HepG2 (cell line): ENCODE measurements around the gene GLS2. TPM values are rescaled to one million over a fixed set of nuclear protein-coding genes. Genes with fewer than 3 reads are reported as not detected.

ENCODE experiments used
- GPN1 ChIP-seq: sonication (generic); formaldehyde crosslinking; IDR thresholded peaks from 2 replicates; pipeline ENCODE4 v1.5.1; 2020; ENCODE audit warnings: missing genetic modification reagents, borderline replicate concordance
- HHEX ChIP-seq: IDR thresholded peaks from 2 replicates; pipeline ENCODE4 v1.6.1; 2016; ENCODE audit warnings: control low read depth
- HOXA3 ChIP-seq: sonication (generic); formaldehyde crosslinking; IDR thresholded peaks from 2 replicates; pipeline ENCODE4 v1.5.0; 2020; ENCODE audit warnings: missing genetic modification reagents
- KAT8 ChIP-seq: IDR thresholded peaks from 2 replicates; pipeline ENCODE4 v1.6.1; 2016; ENCODE audit warnings: missing genetic modification reagents, missing compliant biosample characterization
- NFIB ChIP-seq: sonication (generic); formaldehyde crosslinking; IDR thresholded peaks from 2 replicates; pipeline ENCODE4 v1.9.0; 2021; ENCODE audit warnings: missing genetic modification reagents, mild to moderate bottlenecking, borderline replicate concordance
- NR2F2 ChIP-seq: IDR thresholded peaks from 2 replicates; pipeline ENCODE4 v1.6.1; 2012; ENCODE audit warnings: low read depth, inconsistent platforms, borderline replicate concordance
- SMAD9 ChIP-seq: sonication (generic); formaldehyde crosslinking; IDR thresholded peaks from 2 replicates; pipeline ENCODE4 v1.5.1; 2020; ENCODE audit warnings: mild to moderate bottlenecking, missing genetic modification reagents
- ZNF331 ChIP-seq: sonication (generic); formaldehyde crosslinking; IDR thresholded peaks from 2 replicates; pipeline ENCODE4 v1.4.0; 2020; ENCODE audit warnings: missing genetic modification reagents
- ZNF34 ChIP-seq: sonication (generic); formaldehyde crosslinking; IDR thresholded peaks from 2 replicates; pipeline ENCODE4 v1.4.0; 2020; ENCODE audit warnings: mild to moderate bottlenecking, missing genetic modification reagents, borderline replicate concordance
- ZNF382 ChIP-seq: sonication (generic); formaldehyde crosslinking; IDR thresholded peaks from 2 replicates; pipeline ENCODE4 v1.5.0; 2020; ENCODE audit warnings: missing genetic modification reagents, mild to moderate bottlenecking, borderline replicate concordance
- ZNF451 ChIP-seq: sonication (generic); formaldehyde crosslinking; IDR thresholded peaks from 2 replicates; pipeline ENCODE4 v1.5.0; 2020; ENCODE audit warnings: mild to moderate bottlenecking, missing genetic modification reagents
- ZNF616 ChIP-seq: sonication (generic); formaldehyde crosslinking; IDR thresholded peaks from 2 replicates; pipeline ENCODE4 v1.5.0; 2020; ENCODE audit warnings: low read depth, mild to moderate bottlenecking, missing genetic modification reagents
- ZNF703 ChIP-seq: sonication (generic); formaldehyde crosslinking; IDR thresholded peaks from 2 replicates; pipeline ENCODE4 v1.5.1; 2020; ENCODE audit warnings: missing genetic modification reagents, mild to moderate bottlenecking, moderate library complexity, borderline replicate concordance
- ZNF788 ChIP-seq: sonication (generic); formaldehyde crosslinking; IDR thresholded peaks from 2 replicates; pipeline ENCODE4 v1.5.0; 2020; ENCODE audit warnings: mild to moderate bottlenecking, missing genetic modification reagents, borderline replicate concordance
- ZNF816 ChIP-seq: sonication (generic); formaldehyde crosslinking; IDR thresholded peaks from 2 replicates; pipeline ENCODE4 v1.8.0; 2022; ENCODE audit warnings: missing genetic modification reagents, mild to moderate bottlenecking, borderline replicate concordance
- ZNF841 ChIP-seq: sonication (generic); formaldehyde crosslinking; IDR thresholded peaks from 2 replicates; pipeline ENCODE4 v1.8.1; 2023; ENCODE audit warnings: missing genetic modification reagents, borderline replicate concordance
- polyA plus RNA-seq, 8 experiments: library from polyadenylated mRNA; depleted of rRNA in 3 of 8; stranded (reverse) in 7 of 8; unstranded in 1 of 8; fragments of >200 nt; fragmentation: Illumina TruSeq in 4 of 8; extraction: Trizol in 4 of 8; gene quantifications; 2 replicates each; pipeline versions ENCODE4 v1.2.1 to v1.2.3, GENCODE V29; 2011 to 2016; ENCODE audit warnings: low read depth in 4 of 8, missing spikeins in 1 of 8, mixed read lengths in 1 of 8; ENCODE audit not compliant: insufficient read depth in 1 of 8
- total RNA-seq, 5 experiments: library from RNA; depleted of rRNA; stranded (reverse); fragments of >200 nt; fragmentation: Illumina TruSeq; extraction: Trizol; gene quantifications; 2 replicates each; pipeline ENCODE4 v1.2.3, GENCODE V29; 2016; ENCODE audit warnings: low read depth in 1 of 5
- TF ChIP-seq, protein P1 (sequence below): sonication (generic); formaldehyde crosslinking; IDR thresholded peaks from 2 replicates; pipeline ENCODE4 v1.5.1; 2020; ENCODE audit warnings: mild to moderate bottlenecking, moderate library complexity, missing genetic modification reagents
- TF ChIP-seq, protein P2 (sequence below): sonication (generic); formaldehyde crosslinking; conservative IDR thresholded peaks from 2 replicates; pipeline ENCODE4 v1.4.0; 2020; ENCODE audit warnings: missing genetic modification reagents
- TF ChIP-seq, protein P3 (sequence below): sonication (generic); formaldehyde crosslinking; IDR thresholded peaks from 2 replicates; pipeline ENCODE4 v1.5.1; 2020; ENCODE audit warnings: missing genetic modification reagents, mild to moderate bottlenecking, borderline replicate concordance
- TF ChIP-seq, protein P4 (sequence below): sonication (generic); formaldehyde crosslinking; IDR thresholded peaks from 2 replicates; pipeline ENCODE4 v1.5.1; 2020; ENCODE audit warnings: mild to moderate bottlenecking, missing genetic modification reagents, borderline replicate concordance
- TF ChIP-seq, protein P5 (sequence below): sonication (generic); formaldehyde crosslinking; IDR thresholded peaks from 2 replicates; pipeline ENCODE4 v1.5.0; 2020; ENCODE audit warnings: missing genetic modification reagents

Gene GLS2
- total and polyA plus RNA-seq, 2 of the 13 experiments (the other 11 are each of a cell fraction or from before 2014, with no cell fraction given), result 8.6 to 12.2 TPM

DNA sequence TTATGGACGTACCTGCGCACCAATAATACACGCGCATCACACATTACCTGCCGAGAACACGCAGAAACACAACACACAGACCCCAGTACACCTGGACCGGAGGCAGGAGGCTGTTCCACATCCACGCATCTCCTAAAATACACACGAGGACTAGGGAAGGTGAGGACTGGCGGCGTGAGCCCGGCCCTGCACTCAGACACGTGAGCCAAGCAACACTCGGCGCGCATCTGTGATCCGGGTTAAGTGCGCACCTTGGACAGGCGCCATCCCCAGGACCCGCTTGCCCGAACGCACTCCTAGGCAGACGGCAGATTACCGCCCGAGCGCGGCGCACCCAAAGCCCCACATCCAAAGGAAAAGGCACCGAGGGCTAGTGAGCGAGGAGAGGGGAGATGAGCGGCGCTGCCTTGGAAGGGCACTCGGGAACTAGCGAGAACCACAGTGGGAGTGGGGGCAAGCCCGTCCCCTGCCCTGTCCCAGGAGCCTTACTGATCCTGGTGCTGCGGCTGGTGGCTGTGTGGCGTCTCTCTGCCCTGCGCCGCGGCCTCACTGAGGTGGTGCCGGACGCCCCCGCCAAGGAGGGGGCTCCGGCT is 417 bp downstream of the GLS2 start (continued):
- TF ChIP-seq ZNF382 (CRISPR knock-in tag) (no peak), GPN1 (no peak), ZNF816 (CRISPR knock-in tag) (no peak), NR2F2 (no peak), ZNF703 (CRISPR knock-in tag) (no peak), HHEX (no peak), ZNF788 (CRISPR knock-in tag) (no peak), ZNF451 (no peak), NFIB (CRISPR knock-in tag) (no peak), ZNF331 (CRISPR knock-in tag) (no peak; the same call in 1 of the 2 replicates), ZNF841 (CRISPR knock-in tag) (no peak), ZNF34 (CRISPR knock-in tag) (peak; percentile 69; the same call in 1 of the 2 replicates), ZNF616 (CRISPR knock-in tag) (no peak), HOXA3 (CRISPR knock-in tag) (peak; percentile 23; the same call in 1 of the 2 replicates), KAT8 (CRISPR knock-in tag) (peak; percentile 10), SMAD9 (CRISPR knock-in tag) (0 out of 2 replicates have a peak, but pooled peaks have one; percentile 31)
- TF ChIP-seq, protein P1, sequence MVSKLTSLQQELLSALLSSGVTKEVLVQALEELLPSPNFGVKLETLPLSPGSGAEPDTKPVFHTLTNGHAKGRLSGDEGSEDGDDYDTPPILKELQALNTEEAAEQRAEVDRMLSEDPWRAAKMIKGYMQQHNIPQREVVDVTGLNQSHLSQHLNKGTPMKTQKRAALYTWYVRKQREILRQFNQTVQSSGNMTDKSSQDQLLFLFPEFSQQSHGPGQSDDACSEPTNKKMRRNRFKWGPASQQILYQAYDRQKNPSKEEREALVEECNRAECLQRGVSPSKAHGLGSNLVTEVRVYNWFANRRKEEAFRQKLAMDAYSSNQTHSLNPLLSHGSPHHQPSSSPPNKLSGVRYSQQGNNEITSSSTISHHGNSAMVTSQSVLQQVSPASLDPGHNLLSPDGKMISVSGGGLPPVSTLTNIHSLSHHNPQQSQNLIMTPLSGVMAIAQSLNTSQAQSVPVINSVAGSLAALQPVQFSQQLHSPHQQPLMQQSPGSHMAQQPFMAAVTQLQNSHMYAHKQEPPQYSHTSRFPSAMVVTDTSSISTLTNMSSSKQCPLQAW (CRISPR knock-in tag), result 0 out of 2 replicates have a peak, but pooled peaks have one; percentile 16
- TF ChIP-seq, protein P2, sequence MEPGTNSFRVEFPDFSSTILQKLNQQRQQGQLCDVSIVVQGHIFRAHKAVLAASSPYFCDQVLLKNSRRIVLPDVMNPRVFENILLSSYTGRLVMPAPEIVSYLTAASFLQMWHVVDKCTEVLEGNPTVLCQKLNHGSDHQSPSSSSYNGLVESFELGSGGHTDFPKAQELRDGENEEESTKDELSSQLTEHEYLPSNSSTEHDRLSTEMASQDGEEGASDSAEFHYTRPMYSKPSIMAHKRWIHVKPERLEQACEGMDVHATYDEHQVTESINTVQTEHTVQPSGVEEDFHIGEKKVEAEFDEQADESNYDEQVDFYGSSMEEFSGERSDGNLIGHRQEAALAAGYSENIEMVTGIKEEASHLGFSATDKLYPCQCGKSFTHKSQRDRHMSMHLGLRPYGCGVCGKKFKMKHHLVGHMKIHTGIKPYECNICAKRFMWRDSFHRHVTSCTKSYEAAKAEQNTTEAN, result no peak
- TF ChIP-seq, protein P3, sequence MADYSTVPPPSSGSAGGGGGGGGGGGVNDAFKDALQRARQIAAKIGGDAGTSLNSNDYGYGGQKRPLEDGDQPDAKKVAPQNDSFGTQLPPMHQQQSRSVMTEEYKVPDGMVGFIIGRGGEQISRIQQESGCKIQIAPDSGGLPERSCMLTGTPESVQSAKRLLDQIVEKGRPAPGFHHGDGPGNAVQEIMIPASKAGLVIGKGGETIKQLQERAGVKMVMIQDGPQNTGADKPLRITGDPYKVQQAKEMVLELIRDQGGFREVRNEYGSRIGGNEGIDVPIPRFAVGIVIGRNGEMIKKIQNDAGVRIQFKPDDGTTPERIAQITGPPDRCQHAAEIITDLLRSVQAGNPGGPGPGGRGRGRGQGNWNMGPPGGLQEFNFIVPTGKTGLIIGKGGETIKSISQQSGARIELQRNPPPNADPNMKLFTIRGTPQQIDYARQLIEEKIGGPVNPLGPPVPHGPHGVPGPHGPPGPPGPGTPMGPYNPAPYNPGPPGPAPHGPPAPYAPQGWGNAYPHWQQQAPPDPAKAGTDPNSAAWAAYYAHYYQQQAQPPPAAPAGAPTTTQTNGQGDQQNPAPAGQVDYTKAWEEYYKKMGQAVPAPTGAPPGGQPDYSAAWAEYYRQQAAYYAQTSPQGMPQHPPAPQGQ (CRISPR knock-in tag), result no peak
- TF ChIP-seq, protein P4, sequence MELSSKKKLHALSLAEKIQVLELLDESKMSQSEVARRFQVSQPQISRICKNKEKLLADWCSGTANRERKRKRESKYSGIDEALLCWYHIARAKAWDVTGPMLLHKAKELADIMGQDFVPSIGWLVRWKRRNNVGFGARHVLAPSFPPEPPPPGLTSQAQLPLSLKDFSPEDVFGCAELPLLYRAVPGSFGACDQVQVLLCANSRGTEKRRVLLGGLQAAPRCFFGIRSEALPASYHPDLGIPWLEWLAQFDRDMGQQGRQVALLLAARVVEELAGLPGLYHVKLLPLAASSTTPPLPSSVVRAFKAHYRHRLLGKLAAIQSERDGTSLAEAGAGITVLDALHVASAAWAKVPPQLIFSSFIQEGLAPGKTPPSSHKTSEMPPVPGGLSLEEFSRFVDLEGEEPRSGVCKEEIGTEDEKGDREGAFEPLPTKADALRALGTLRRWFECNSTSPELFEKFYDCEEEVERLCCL (CRISPR knock-in tag), result peak; percentile 68; the same call in 1 of the 2 replicates
- TF ChIP-seq, protein P5, sequence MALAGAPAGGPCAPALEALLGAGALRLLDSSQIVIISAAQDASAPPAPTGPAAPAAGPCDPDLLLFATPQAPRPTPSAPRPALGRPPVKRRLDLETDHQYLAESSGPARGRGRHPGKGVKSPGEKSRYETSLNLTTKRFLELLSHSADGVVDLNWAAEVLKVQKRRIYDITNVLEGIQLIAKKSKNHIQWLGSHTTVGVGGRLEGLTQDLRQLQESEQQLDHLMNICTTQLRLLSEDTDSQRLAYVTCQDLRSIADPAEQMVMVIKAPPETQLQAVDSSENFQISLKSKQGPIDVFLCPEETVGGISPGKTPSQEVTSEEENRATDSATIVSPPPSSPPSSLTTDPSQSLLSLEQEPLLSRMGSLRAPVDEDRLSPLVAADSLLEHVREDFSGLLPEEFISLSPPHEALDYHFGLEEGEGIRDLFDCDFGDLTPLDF, result no peak
